ENCODE results near the gene SLC25A36. TPM values are rescaled to one million over a fixed set of nuclear protein-coding genes. Genes with fewer than 3 reads are reported as not detected.

Gene SLC25A36
- total RNA-seq, 3 donors from 2014 or later (not counting 1 experiment from before 2014, with no cell fraction given): 107 to 127 (median 126) TPM

- no peak overlapping the region for H3K27ac Mint-ChIP-seq
- intact Hi-C loops (cut with micrococcal nuclease): no loop called here
- H3K9me3 Mint-ChIP-seq: no peaks in the 10 kb centered on the region
- DNase-seq (no peak), ATAC-seq (no peak)
- 96% methylated on average over 2 of the region's 4 CpGs for WGBS (ENCODE audit: insufficient coverage)
- peaks cover 20 to 23% of the 10 kb centered on the region in 2 donors for H3K4me1 Mint-ChIP-seq
- H3K27ac ChIP-seq (ENCODE audit: low read length): no peak overlapping the region
- H3K4me3 Mint-ChIP-seq: no peak overlapping the region
- TF ChIP-seq CTCF (IDR thresholded peaks at IDR 0.05): no peak
- H3K36me3 ChIP-seq (ENCODE audit: control insufficient read depth, insufficient read depth, low read length): no peaks in the 10 kb centered on the region
- no peaks in the 10 kb centered on the region for H3K36me3 Mint-ChIP-seq
- H3K4me3 ChIP-seq (ENCODE audit: low read length): no peak overlapping the region
- H3K27me3 Mint-ChIP-seq (ENCODE audit: low read depth in 2 of 2): peaks cover 2 to 13% of the 10 kb centered on the region in 2 donors
- H3K9me3 ChIP-seq (ENCODE audit: control insufficient read depth, insufficient read depth, low read length): no peaks in the 10 kb centered on the region
- H3K4me1 ChIP-seq (ENCODE audit: control insufficient read depth, insufficient read depth, low read length): peaks cover 18% of the 10 kb centered on the region
- no peaks in the 10 kb centered on the region for H3K27me3 ChIP-seq (ENCODE audit: control insufficient read depth, insufficient read depth, low read length)
These were observed 79.6 kb downstream of the SLC25A36 start for GRCh38 chr3:141021261-141021660.

Other genes starting within 250 kb of the SLC25A36 start
- gene SPSB4, start 109.5 kb downstream of the SLC25A36 start, total RNA-seq: not detected